Measurements from ENCODE around the gene C16orf87.

DNA sequence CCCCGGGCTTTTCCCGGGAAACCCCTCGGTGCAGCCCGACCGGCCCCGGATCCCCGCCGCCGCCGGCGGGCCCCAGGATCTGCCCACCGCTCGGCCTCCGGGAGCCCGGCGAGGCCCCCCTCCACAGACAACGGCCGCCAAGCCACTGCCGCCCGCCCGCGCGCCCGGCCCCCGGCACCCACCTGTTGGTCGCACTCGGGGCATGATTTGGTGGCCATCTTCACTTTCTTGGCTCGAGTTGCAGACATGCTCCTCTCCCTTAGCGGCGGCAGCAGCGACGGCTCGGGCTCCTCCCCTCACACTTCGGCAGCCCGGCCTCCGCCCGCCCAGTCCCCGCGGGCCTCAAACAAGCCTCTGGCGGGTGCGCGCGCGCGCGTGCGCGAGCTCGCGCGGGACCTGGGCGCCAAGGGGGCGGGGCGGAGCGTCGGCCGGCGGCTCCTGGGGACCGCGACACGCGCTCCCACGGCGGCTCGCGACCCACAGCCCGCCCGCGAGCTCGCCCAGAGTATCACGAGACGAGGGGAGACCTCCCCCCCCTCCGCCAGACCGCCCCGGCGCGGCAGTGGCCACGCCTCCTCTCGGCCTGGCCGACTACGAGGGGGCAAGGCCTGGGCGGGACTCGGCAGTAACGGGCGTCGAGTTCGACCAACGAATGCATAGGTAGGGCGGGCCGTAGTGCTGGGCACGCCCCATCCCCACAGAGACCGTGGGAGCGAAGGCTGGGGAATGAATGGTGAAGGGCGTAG lies at the start of gene C16orf87:
- TF ChIP-seq CTCF (IDR thresholded peaks at IDR 0.05; ENCODE audit: poor library complexity, severe bottlenecking) (no peak), POLR2AphosphoS5 (IDR thresholded peaks at IDR 0.05) (peak; percentile 84), EP300 (conservative IDR thresholded peaks at IDR 0.05; ENCODE audit: poor library complexity, severe bottlenecking) (peak; percentile 64)

Measured in neural cell (in vitro differentiated cells).